GM10266 (cell line): ENCODE results near the gene GPSM3.
"Not testable (repeated sequence)": the region's sequence is repeated elsewhere in the genome, so short reads cannot be mapped to it uniquely, and the experiment has no call there.

Source experiments
- DNase-seq: peaks from one replicate; pipeline ENCODE4 v3.0.0; 2012; ENCODE audit errors: extremely low spot score
- CTCF ChIP-seq: IDR thresholded peaks from 2 replicates; pipeline ENCODE4 v1.5.1; 2012; ENCODE audit warnings: mild to moderate bottlenecking, low read depth; ENCODE audit not compliant: control insufficient read depth, insufficient read depth; ENCODE audit errors: missing control alignments

GPSM3 gene

GRCh38 chr6:32149932-32150870, 42.2 kb downstream of the GPSM3 start:
- DNase-seq, result no peak
- TF ChIP-seq CTCF, result no peak

GRCh38 chr6:32149092-32149755, 43.2 kb downstream of the GPSM3 start:
- no peak for DNase-seq
- TF ChIP-seq CTCF, result no peak

GRCh38 chr6:32148289-32149091, 44.0 kb downstream of the GPSM3 start:
- no peak for TF ChIP-seq CTCF
- DNase-seq, result no peak

- no peak for DNase-seq
- TF ChIP-seq CTCF, result no peak
These were observed 44.9 kb downstream of the GPSM3 start for GRCh38 chr6:32147401-32148132.

- no peak for DNase-seq
- no peak for TF ChIP-seq CTCF
These were observed 45.8 kb downstream of the GPSM3 start for GRCh38 chr6:32146687-32147086.

- no peak for TF ChIP-seq CTCF
- no peak for DNase-seq
These were observed 46.2 kb downstream of the GPSM3 start for GRCh38 chr6:32146287-32146686.

- not testable (repeated sequence) for DNase-seq
These were observed 48.2 kb downstream of the GPSM3 start for GRCh38 chr6:32144238-32144637.
